Measurements from ENCODE around the gene STMN1.

GRCh38 chr1:25911162-25911561 is 4.9 kb upstream of the STMN1 start:
- TF ChIP-seq CTCF (IDR thresholded peaks at IDR 0.05) (no peak), POLR2A (IDR thresholded peaks at IDR 0.05) (no peak)
